BLaER1 treated with 17β-estradiol and CSF1 and Interleukin-3, amounts not matched to agents 10 nM and 100 nM (cell line): Measurements from ENCODE around the gene SERINC3.

ENCODE experiments used
- H3K27ac ChIP-seq, 11 experiments: shearing (Covaris generic); formaldehyde crosslinking; 2 replicates each; pipeline ENCODE4 v1.8.1; 2022
- H3K27me3 ChIP-seq, 11 experiments: shearing (Covaris generic); formaldehyde crosslinking; 2 replicates each; pipeline ENCODE4 v1.8.1; 2022
- H3K36me3 ChIP-seq, 11 experiments: shearing (Covaris generic); formaldehyde crosslinking; 2 replicates each; pipeline ENCODE4 v1.8.1; 2022
- H3K4me1 ChIP-seq, 10 experiments: shearing (Covaris generic); formaldehyde crosslinking; 2 replicates each; pipeline ENCODE4 v1.8.1; 2022
- H3K4me2 ChIP-seq, 11 experiments: shearing (Covaris generic); formaldehyde crosslinking; 2 replicates each; pipeline ENCODE4 v1.8.1; 2022
- H3K4me3 ChIP-seq, 10 experiments: shearing (Covaris generic); formaldehyde crosslinking; 2 replicates each; pipeline ENCODE4 v1.8.1; 2022
- H3K9ac ChIP-seq, 11 experiments: shearing (Covaris generic); formaldehyde crosslinking; 2 replicates each; pipeline ENCODE4 v1.8.1; 2022
- H3K9me3 ChIP-seq, 11 experiments: shearing (Covaris generic); formaldehyde crosslinking; replicated peaks in 1 of 11; 2 replicates each; pipeline ENCODE4 v1.8.1; 2022
- H4K20me1 ChIP-seq, 11 experiments: shearing (Covaris generic); formaldehyde crosslinking; 2 replicates each; pipeline ENCODE4 v1.8.1; 2022
- Cebpa-rat ChIP-seq, 11 experiments: shearing (Covaris generic); IDR thresholded peaks; 2 replicates each; pipeline ENCODE4 v1.8.1; 2022

The SERINC3 gene

DNA sequence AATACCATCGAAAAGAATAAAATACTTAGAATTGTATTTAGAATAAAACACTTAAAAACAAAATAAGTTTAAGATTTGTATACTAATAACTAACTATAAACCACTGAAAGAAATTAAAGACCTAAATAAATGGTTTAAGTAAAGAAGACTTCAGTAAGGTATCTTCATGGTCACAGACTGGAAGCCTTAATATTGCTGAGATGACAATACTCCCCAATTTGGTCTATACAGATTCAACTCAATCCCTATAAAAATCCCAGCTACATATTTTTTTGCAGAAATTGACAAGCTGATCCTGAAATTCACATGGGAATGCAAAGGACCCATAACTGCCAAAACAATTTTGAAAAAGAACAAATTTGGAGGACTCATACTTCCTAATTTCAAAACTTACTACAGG is 18.9 kb downstream of the SERINC3 start:
- no peak overlapping the region for H3K9ac ChIP-seq
- H3K27me3 ChIP-seq, result no peaks in the 10 kb centered on the region
- no peak overlapping the region for H3K4me2 ChIP-seq
- H3K4me1 ChIP-seq, result no peaks in the 10 kb centered on the region; a peak in 1 of 20 replicates
- no peak for TF ChIP-seq Cebpa-rat (IDR thresholded peaks at IDR 0.05)
- H3K36me3 ChIP-seq, result peaks cover 99 to 100% (median 100%) of the 10 kb centered on the region in 11 experiments
- no peak overlapping the region for H3K4me3 ChIP-seq
- no peak overlapping the region for H3K27ac ChIP-seq
- peaks cover 0 to 41% (median 0%) of the 10 kb centered on the region in 11 experiments; a peak in 7 of 22 replicates for H4K20me1 ChIP-seq
- no peaks in the 10 kb centered on the region for H3K9me3 ChIP-seq

DNA sequence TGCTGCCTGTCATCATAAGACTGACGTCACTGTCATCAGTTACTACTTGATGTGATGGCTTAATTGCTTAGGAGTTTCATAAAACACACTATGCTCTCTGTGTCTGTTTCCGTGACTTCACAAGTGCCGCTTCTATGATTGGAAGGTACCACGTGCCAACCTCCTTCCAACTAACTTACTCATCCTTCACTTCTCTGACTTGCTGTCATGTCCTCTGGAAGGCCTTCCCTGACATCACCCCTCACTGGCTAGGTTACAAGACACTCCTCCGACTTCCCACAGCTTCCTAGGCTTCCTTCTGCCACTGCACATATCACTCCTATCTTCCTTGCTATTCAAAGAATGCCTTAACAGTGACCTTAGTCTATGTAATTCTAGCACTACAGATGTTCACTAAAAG is 20.4 kb downstream of the SERINC3 start:
- H3K36me3 ChIP-seq, result peaks cover 99 to 100% (median 100%) of the 10 kb centered on the region in 11 experiments
- no peaks in the 10 kb centered on the region for H3K9me3 ChIP-seq
- H3K4me2 ChIP-seq, result no peak overlapping the region
- H3K9ac ChIP-seq, result no peak overlapping the region
- H3K27ac ChIP-seq, result no peak overlapping the region
- H3K4me3 ChIP-seq, result no peak overlapping the region
- no peak for TF ChIP-seq Cebpa-rat (IDR thresholded peaks at IDR 0.05)
- peaks cover 0 to 50% (median 1%) of the 10 kb centered on the region in 11 experiments; a peak in 9 of 22 replicates for H4K20me1 ChIP-seq
- peaks cover 0 to 14% (median 7%) of the 10 kb centered on the region in 10 experiments; a peak in 12 of 20 replicates for H3K4me1 ChIP-seq
- H3K27me3 ChIP-seq, result no peaks in the 10 kb centered on the region

DNA sequence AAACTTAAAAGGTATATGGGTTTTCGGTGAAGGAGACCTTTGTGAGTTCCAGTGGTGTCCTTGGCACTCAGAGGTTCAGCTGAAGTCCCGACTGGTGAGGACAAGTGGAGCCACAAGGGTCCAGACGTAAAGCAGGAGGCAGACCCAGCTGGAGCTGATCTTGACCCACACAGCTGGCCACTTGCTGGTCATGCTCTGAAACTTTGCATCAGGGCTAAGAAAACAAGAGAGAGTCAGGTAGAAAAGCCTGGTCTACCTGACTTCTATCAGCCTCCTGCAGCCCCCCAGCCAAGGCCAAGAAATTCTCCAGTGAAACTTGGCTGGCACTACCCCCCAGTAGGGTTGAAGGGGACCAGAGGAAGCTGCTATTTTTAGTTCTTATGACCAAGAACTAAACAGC is 21.6 kb downstream of the SERINC3 start:
- H3K27ac ChIP-seq, result no peak overlapping the region
- H3K9ac ChIP-seq, result no peak overlapping the region
- H3K4me1 ChIP-seq, result peaks cover 0 to 24% (median 11%) of the 10 kb centered on the region in 10 experiments; a peak in 13 of 20 replicates
- no peak overlapping the region for H3K4me3 ChIP-seq
- no peak overlapping the region for H3K4me2 ChIP-seq
- peaks cover 0 to 62% (median 4%) of the 10 kb centered on the region in 11 experiments; a peak in 10 of 22 replicates for H4K20me1 ChIP-seq
- H3K27me3 ChIP-seq, result no peaks in the 10 kb centered on the region
- H3K9me3 ChIP-seq, result no peaks in the 10 kb centered on the region
- TF ChIP-seq Cebpa-rat (IDR thresholded peaks at IDR 0.05), result no peak
- H3K36me3 ChIP-seq, result peaks cover 99 to 100% (median 100%) of the 10 kb centered on the region in 11 experiments

DNA sequence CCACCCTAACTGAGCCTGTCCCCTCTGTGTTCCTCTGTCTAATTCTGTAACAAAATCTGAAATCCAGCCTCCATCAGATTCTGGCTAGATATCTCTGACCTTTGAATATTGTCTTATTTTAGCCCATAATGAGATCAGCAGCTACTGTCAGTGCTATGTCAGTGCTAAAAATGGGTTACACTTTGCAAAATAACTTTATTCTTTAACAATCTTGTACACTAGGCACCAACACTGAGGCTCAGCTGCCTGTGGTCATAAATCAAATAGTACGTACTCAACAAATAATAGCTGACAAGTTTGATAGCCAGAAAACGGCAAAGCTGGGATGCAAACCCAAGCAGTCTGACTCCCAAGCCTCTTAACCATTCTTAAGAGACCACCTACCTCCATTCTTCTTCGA is 24.1 kb downstream of the SERINC3 start:
- no peak overlapping the region for H3K27ac ChIP-seq
- H3K4me3 ChIP-seq, result no peak overlapping the region
- peaks cover 0 to 67% (median 5%) of the 10 kb centered on the region in 11 experiments; a peak in 11 of 22 replicates for H4K20me1 ChIP-seq
- H3K4me2 ChIP-seq, result peak overlapping the region in 1 of 11 experiments; percentile 49; a peak in 1 of 22 replicates
- no peak for TF ChIP-seq Cebpa-rat (IDR thresholded peaks at IDR 0.05)
- H3K27me3 ChIP-seq, result no peaks in the 10 kb centered on the region
- H3K36me3 ChIP-seq, result peaks cover 98 to 100% (median 100%) of the 10 kb centered on the region in 11 experiments
- peaks cover 0 to 24% (median 11%) of the 10 kb centered on the region in 10 experiments; a peak in 13 of 20 replicates for H3K4me1 ChIP-seq
- no peaks in the 10 kb centered on the region for H3K9me3 ChIP-seq
- H3K9ac ChIP-seq, result no peak overlapping the region

DNA sequence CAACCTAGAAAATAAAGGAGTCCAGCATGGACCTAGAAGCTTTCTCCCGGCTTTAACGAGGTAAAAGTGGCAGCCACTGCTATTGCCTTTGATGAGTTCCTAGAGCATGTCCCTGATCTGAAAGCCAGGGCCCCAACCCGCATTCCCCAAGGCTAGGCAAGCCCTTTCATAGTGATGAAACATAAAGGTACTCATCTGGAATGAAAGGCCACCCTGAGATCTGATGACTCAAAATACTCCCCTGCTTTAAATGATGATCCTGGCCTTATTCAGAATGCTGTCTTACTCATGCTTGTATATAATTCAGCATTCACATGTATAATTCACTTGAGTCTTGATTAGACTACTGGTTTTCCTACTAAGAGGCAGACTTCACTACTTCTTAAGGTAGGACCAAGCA is 24.9 kb downstream of the SERINC3 start:
- Histone ChIP-seq H3K27ac (peak overlapping the region in 2 of 11 experiments; percentile 1 to 7; a peak in 1 of 22 replicates), H3K4me3 (no peak overlapping the region), H3K27me3 (no peaks in the 10 kb centered on the region), H3K9me3 (no peaks in the 10 kb centered on the region), H3K36me3 (peaks cover 98 to 100% (median 100%) of the 10 kb centered on the region in 11 experiments), H3K4me1 (peaks cover 0 to 24% (median 11%) of the 10 kb centered on the region in 10 experiments; a peak in 13 of 20 replicates), H4K20me1 (peaks cover 0 to 61% (median 5%) of the 10 kb centered on the region in 11 experiments; a peak in 14 of 22 replicates), H3K4me2 (peak overlapping the region in 6 of 11 experiments; percentile 1 to 49 (median 19); a peak in 7 of 22 replicates), H3K9ac (no peak overlapping the region)
- no peak for TF ChIP-seq Cebpa-rat (IDR thresholded peaks at IDR 0.05)

DNA sequence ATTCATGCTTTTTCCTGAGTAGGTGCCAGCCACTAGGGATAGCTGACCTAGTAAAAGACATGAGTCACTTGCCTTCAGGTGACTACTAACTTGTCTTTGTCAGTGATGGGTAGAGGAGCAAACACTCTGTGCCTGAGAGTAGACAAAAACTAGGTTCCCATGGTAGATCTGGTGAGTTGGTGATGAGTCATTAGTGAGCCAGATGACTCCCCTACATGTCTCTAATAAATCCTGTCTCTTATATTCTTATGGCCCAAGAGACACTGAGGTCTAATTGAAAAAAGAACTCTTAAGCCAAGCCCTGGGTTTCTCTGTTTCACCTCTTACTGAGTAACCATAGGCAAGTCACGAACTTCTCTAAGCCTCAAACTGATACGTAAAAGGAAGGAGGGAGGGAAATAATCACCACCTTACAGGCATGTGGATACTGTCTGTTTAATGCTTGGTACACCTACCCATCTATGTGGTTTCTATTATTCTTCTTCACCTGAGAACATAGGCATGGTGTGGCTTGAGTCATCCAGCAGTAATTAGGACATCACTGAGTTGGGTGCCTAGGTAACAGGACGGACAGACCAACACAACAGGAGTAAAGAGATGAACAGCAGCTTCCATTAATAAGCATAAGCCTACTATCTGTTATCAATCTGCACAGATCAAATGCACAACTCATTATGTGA is 25.9 kb downstream of the SERINC3 start:
- peak overlapping the region in 1 of 11 experiments; percentile 16; a peak in 1 of 22 replicates for H3K4me2 ChIP-seq
- H4K20me1 ChIP-seq, result peaks cover 0 to 56% (median 8%) of the 10 kb centered on the region in 11 experiments; a peak in 14 of 22 replicates
- H3K9me3 ChIP-seq, result no peaks in the 10 kb centered on the region
- no peak overlapping the region for H3K9ac ChIP-seq
- H3K4me1 ChIP-seq, result peaks cover 0 to 24% (median 11%) of the 10 kb centered on the region in 10 experiments; a peak in 13 of 20 replicates
- peak overlapping the region in 2 of 11 experiments; percentile 24 to 41; a peak in 2 of 22 replicates for H3K27ac ChIP-seq
- TF ChIP-seq Cebpa-rat (IDR thresholded peaks at IDR 0.05), result no peak
- no peaks in the 10 kb centered on the region for H3K27me3 ChIP-seq
- peaks cover 98 to 100% (median 99%) of the 10 kb centered on the region in 11 experiments for H3K36me3 ChIP-seq
- H3K4me3 ChIP-seq, result no peak overlapping the region

DNA sequence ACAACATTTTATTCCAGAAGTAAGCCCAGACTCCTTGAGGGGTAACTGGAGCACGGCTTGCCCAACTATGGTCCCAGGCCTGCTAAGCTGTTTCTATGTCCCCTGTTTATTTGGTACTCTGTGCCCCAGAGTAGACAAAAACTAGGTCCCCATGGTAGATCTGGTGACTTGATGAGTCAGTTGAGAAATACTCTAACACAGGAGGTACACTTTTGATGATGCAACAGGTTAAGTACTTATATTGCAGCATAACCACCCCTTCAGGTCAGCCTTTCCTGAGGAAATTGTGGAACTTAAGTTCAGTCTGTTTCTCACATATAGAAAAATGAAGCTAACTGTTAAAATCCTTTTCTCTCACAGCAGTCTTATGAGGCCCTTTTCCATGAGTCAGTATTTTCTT is 26.6 kb downstream of the SERINC3 start:
- Histone ChIP-seq H3K27ac (peak overlapping the region in 4 of 11 experiments; percentile 3 to 41 (median 18); a peak in 3 of 22 replicates), H3K4me1 (peaks cover 0 to 24% (median 11%) of the 10 kb centered on the region in 10 experiments; a peak in 13 of 20 replicates), H3K9me3 (no peaks in the 10 kb centered on the region), H4K20me1 (peaks cover 0 to 52% (median 8%) of the 10 kb centered on the region in 11 experiments; a peak in 13 of 22 replicates), H3K9ac (no peak overlapping the region), H3K36me3 (peaks cover 97 to 100% (median 99%) of the 10 kb centered on the region in 11 experiments), H3K4me3 (no peak overlapping the region), H3K27me3 (no peaks in the 10 kb centered on the region), H3K4me2 (0 out of 22 replicates have a peak overlapping the region, but pooled peaks of 1 of the 11 experiments have one; percentile 16)
- TF ChIP-seq Cebpa-rat (IDR thresholded peaks at IDR 0.05), result no peak

DNA sequence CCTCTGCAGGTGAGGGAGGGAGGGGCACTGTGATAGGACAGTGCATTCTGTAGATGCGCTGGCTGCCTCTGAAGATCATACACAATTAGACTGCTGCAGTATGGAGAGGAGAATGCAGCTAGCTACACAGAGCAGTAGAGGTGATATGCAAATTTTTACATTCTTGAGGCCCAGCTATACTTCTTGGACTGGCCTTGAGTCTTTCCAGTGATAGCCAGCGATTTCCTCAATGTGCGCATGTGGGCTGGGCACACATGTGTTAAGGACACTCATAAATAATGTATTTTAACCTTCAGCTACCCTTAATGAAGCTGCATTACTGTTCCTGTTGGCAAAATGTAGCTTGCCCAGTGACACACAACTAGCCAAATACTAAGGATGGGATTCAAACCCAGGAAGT is 27.2 kb downstream of the SERINC3 start:
- no peaks in the 10 kb centered on the region for H3K27me3 ChIP-seq
- H4K20me1 ChIP-seq, result peaks cover 0 to 47% (median 8%) of the 10 kb centered on the region in 11 experiments; a peak in 12 of 22 replicates
- no peak overlapping the region for H3K4me2 ChIP-seq
- peak overlapping the region in 3 of 11 experiments; percentile 3 to 41 (median 12); a peak in 2 of 22 replicates for H3K27ac ChIP-seq
- no peaks in the 10 kb centered on the region for H3K9me3 ChIP-seq
- peaks cover 0 to 24% (median 11%) of the 10 kb centered on the region in 10 experiments; a peak in 13 of 20 replicates for H3K4me1 ChIP-seq
- no peak for TF ChIP-seq Cebpa-rat (IDR thresholded peaks at IDR 0.05)
- no peak overlapping the region for H3K9ac ChIP-seq
- H3K4me3 ChIP-seq, result no peak overlapping the region
- H3K36me3 ChIP-seq, result peaks cover 97 to 100% (median 99%) of the 10 kb centered on the region in 11 experiments

DNA sequence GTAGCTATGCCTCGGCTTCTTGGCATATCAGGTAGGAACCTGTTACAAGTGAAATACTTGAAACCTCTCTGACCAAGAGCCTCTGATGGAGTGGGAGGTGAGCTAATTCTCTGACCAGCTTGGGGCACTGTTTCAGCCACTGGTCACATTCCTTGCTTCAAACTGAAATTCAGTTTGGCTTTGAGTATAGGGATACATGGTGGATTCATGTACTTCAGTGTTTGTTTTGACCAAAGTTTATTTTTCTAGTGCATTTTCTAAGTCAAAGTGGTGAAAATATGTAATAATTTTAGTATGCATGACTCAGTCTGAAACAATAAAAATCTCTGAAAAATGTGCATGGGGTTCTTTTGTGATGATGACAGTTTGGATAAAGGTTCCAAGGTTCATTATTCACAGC is 27.6 kb downstream of the SERINC3 start:
- H3K27me3 ChIP-seq, result no peaks in the 10 kb centered on the region
- H3K9me3 ChIP-seq, result no peaks in the 10 kb centered on the region
- no peak overlapping the region for H3K4me3 ChIP-seq
- H3K27ac ChIP-seq, result no peak overlapping the region
- no peak overlapping the region for H3K4me2 ChIP-seq
- no peak for TF ChIP-seq Cebpa-rat (IDR thresholded peaks at IDR 0.05)
- no peak overlapping the region for H3K9ac ChIP-seq
- H4K20me1 ChIP-seq, result peaks cover 0 to 43% (median 8%) of the 10 kb centered on the region in 11 experiments; a peak in 12 of 22 replicates
- peaks cover 97 to 100% (median 99%) of the 10 kb centered on the region in 11 experiments for H3K36me3 ChIP-seq
- peaks cover 0 to 24% (median 11%) of the 10 kb centered on the region in 10 experiments; a peak in 13 of 20 replicates for H3K4me1 ChIP-seq
